ENCODE results near the gene ATG9B. TPM values are rescaled to one million over a fixed set of nuclear protein-coding genes. Genes with fewer than 3 reads are reported as not detected.
"Not testable (repeated sequence)": the region's sequence is repeated elsewhere in the genome, so short reads cannot be mapped to it uniquely, and the experiment has no call there.

The ATG9B gene
- total RNA-seq, 1 donor from 2014 or later = 1.8 TPM

- ATAC-seq (ENCODE audit: low read depth) (no peak), DNase-seq (no peak)
- intact Hi-C loops (cut with micrococcal nuclease) = no loop called here
- CTCF ChIA-PET = no interaction called here
- H3K27me3 Mint-ChIP-seq = peaks cover 4% of the 10 kb centered on the region
- H3K36me3 Mint-ChIP-seq (ENCODE audit: low read depth) = peaks cover 15% of the 10 kb centered on the region
- H3K27ac Mint-ChIP-seq = no peak overlapping the region
- TF ChIP-seq CTCF (IDR thresholded peaks at IDR 0.05) = no peak
- no peaks in the 10 kb centered on the region for H3K9me3 Mint-ChIP-seq
- no peak overlapping the region for H3K4me3 Mint-ChIP-seq
- POLR2A ChIA-PET = no interaction called here
- H3K4me1 Mint-ChIP-seq = no peaks in the 10 kb centered on the region
Measured at GRCh38 chr7:151046603-151047573, 22.6 kb upstream of the ATG9B start.

GRCh38 chr7:151045967-151046366 lies 21.7 kb upstream of the ATG9B start:
- intact Hi-C loops (cut with micrococcal nuclease) = no loop called here
- Mint-ChIP-seq H3K4me1 (no peaks in the 10 kb centered on the region), H3K36me3 (ENCODE audit: low read depth) (peaks cover 15% of the 10 kb centered on the region), H3K4me3 (no peak overlapping the region), H3K27me3 (peaks cover 4% of the 10 kb centered on the region), H3K27ac (no peak overlapping the region), H3K9me3 (no peaks in the 10 kb centered on the region)
- no peak for TF ChIP-seq CTCF (IDR thresholded peaks at IDR 0.05)
- ChIA-PET POLR2A (no interaction called here), CTCF (no interaction called here)
- DNase-seq (no peak), ATAC-seq (ENCODE audit: low read depth) (no peak)

GRCh38 chr7:151045262-151045661 lies 21.0 kb upstream of the ATG9B start:
- TF ChIP-seq CTCF (IDR thresholded peaks at IDR 0.05) = no peak
- POLR2A ChIA-PET = no interaction called here
- ATAC-seq (ENCODE audit: low read depth) = no peak
- DNase-seq = no peak
- no peaks in the 10 kb centered on the region for H3K9me3 Mint-ChIP-seq
- no peak overlapping the region for H3K4me3 Mint-ChIP-seq
- intact Hi-C loops (cut with micrococcal nuclease) = no loop called here
- CTCF ChIA-PET = no interaction called here
- no peaks in the 10 kb centered on the region for H3K4me1 Mint-ChIP-seq
- H3K36me3 Mint-ChIP-seq (ENCODE audit: low read depth) = peaks cover 15% of the 10 kb centered on the region
- H3K27me3 Mint-ChIP-seq = peaks cover under 1% of the 10 kb centered on the region
- no peak overlapping the region for H3K27ac Mint-ChIP-seq

- ChIA-PET CTCF (no interaction called here), POLR2A (no interaction called here)
Measured at GRCh38 chr7:151043959-151044358, 19.7 kb upstream of the ATG9B start.

GRCh38 chr7:151043449-151043848 lies 19.2 kb upstream of the ATG9B start:
- POLR2A ChIA-PET; ATAC-seq (ENCODE audit: low read depth); H3K9me3 Mint-ChIP-seq; H3K4me3 Mint-ChIP-seq; H3K4me1 Mint-ChIP-seq; intact Hi-C loops (cut with micrococcal nuclease); H3K27me3 Mint-ChIP-seq; CTCF ChIA-PET; DNase-seq; H3K27ac Mint-ChIP-seq: not testable (repeated sequence)
- peaks cover 15% of the 10 kb centered on the region for H3K36me3 Mint-ChIP-seq (ENCODE audit: low read depth)

More at GRCh38 chr7:151043959-151044358, 19.7 kb upstream of the ATG9B start:
- Mint-ChIP-seq H3K27ac (no peak overlapping the region), H3K4me1 (peaks cover 6% of the 10 kb centered on the region), H3K9me3 (no peaks in the 10 kb centered on the region), H3K27me3 (no peaks in the 10 kb centered on the region), H3K36me3 (ENCODE audit: low read depth) (peaks cover 15% of the 10 kb centered on the region), H3K4me3 (no peak overlapping the region)
- no peak for TF ChIP-seq CTCF (IDR thresholded peaks at IDR 0.05)
- ATAC-seq (ENCODE audit: low read depth) (no peak), DNase-seq (no peak)
- intact Hi-C loops (cut with micrococcal nuclease) = no loop called here

All from activated B cell treated with CpG ODN at 0.5 μM for 24 hours (primary cell).